GM18499 (cell line): Measurements from ENCODE around the gene SLC35E2B.

Experiments used
- ATAC-seq: cut with Tn5 transposase; IDR thresholded peaks from one replicate; pipeline ENCODE4 v1.9.1; 2021; ENCODE audit warnings: moderate number of reproducible peaks; ENCODE audit not compliant: insufficient read depth, unreplicated experiment

SLC35E2B gene

DNA sequence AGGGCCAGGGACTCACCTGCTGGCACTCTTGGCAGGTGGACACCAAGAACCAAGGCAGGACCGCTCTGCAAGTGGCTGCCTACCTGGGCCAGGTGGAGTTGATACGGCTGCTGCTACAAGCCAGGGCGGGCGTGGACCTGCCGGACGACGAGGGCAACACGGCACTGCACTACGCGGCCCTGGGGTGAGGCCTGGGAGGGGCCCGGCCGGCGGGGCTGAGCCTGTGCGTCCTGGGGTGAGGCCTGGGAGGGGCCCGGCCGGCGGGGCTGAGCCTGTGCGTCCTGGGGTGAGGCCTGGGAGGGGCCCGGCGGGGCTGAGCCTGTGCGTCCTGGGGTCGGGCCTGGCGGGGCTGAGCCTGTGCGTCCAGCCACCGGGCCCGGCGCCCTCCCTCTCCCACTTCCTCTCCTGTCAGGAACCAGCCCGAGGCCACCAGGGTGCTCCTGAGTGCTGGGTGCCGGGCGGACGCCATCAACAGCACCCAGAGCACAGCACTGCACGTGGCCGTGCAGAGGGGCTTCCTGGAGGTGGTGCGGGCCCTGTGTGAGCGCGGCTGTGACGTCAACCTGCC, 65.2 kb downstream of the SLC35E2B start:
- ATAC-seq = no peak

DNA sequence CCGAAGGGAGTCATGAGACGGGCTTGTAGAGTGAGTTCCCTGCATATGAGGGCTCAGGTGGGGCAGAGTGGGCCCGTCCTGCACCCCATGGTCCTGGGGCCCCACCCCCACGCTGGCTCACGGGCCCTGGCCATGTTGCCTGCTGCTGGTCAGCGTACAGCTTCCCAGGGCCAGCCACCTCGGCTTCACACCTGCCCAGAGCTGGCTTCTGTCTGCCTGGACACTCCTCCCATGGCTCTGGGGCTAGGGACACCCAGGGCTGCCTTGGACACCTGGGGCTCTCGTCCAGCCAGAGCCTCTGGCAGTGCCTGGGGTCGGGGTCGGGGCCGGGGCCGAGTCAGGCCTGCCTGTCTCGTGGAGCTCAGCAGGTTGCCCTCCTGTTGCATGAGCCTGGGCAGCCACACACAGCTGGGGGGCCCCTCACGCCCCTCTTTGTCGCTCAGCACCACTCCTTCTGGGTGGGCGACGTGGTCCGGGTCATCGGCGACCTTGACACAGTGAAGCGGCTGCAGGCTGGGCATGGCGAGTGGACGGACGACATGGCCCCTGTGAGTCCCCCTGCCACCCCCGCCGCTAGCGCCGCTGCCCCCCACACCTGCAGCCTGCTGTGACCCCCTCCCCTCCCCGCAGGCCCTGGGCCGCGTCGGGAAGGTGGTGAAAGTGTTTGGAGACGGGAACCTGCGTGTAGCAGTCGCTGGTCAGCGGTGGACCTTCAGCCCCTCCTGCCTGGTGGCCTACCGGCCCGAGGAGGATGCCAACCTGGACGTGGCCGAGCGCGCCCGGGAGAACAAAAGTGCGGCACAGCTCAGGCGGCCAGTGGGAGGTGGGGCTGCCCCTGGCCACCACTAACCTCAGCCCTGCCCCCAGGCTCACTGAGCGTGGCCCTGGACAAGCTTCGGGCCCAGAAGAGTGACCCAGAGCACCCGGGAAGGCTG, 66.1 kb downstream of the SLC35E2B start:
- ATAC-seq = no peak

DNA sequence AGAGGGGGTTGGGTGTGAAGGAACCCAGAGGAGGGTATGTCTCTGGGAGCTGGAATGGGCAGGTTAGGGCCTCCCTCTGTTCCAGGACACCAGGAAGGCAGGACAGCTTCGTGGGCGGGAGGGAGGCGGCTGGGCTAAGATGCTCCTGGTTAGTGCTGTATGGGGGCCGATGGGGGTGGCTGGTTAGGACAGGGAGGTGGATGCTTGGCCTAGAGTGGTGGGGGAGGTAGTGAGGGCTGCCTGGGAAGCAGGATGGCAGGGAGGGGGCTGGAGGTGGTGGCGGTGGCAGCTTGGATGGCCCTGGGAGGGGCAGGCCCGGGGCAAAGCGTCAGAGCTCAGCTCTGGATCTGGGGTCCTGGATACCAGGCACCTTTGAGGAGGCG, 66.8 kb downstream of the SLC35E2B start:
- ATAC-seq = no peak

DNA sequence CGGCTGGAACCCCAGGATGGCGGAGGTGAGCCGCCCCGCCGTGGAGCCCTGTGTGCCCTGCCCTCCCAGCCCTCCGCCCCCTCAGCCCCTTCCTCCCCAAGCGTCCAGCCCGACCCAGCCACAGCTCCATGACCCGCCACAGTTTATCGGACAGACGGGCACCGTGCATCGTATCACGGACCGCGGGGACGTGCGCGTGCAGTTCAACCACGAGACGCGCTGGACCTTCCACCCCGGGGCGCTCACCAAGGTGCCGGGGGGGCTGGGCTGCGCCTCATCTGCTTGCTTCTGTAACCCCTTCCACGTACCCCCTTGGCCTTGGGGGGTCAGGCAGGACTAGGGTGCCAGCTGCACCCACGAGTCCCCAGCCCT, 67.2 kb downstream of the SLC35E2B start:
- no peak for ATAC-seq

DNA sequence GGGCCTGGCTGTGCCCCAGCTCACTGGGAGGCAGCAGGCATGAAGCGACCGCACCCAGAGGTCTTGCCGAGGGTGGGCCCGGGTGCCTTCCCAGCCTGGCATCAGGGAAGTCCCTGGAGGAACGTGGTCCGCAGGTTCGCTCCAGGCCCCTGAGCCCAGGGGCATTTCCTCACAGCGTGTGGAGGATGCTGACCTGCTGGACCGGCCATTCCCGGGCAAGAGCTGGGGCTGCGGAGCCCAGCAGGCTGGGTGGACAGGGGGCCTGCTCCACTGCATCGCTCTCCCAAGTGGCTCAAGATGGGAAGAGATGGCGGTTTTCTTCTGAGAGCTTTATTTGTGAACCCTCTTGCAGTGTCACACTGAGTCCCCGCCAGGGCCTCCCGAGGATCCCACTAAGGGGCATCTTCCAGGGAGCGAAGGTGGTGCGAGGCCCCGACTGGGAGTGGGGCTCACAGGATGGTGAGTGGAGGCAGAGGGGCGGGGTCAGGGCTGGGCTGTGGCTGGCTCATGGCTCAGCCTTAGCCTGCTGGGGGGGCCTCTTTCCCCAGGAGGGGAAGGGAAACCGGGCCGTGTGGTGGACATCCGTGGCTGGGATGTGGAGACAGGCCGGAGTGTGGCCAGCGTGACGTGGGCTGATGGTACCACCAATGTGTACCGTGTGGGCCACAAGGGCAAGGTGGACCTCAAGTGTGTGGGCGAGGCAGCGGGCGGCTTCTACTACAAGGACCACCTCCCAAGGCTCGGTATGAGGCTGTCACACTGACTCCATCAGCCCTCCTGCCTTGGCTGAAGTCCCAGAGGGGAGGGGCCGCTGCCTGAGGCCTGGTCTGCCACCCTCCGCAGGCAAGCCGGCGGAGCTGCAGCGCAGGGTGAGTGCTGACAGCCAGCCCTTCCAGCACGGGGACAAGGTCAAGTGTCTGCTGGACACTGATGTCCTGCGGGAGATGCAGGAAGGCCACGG, 67.9 kb downstream of the SLC35E2B start:
- no peak for ATAC-seq

DNA sequence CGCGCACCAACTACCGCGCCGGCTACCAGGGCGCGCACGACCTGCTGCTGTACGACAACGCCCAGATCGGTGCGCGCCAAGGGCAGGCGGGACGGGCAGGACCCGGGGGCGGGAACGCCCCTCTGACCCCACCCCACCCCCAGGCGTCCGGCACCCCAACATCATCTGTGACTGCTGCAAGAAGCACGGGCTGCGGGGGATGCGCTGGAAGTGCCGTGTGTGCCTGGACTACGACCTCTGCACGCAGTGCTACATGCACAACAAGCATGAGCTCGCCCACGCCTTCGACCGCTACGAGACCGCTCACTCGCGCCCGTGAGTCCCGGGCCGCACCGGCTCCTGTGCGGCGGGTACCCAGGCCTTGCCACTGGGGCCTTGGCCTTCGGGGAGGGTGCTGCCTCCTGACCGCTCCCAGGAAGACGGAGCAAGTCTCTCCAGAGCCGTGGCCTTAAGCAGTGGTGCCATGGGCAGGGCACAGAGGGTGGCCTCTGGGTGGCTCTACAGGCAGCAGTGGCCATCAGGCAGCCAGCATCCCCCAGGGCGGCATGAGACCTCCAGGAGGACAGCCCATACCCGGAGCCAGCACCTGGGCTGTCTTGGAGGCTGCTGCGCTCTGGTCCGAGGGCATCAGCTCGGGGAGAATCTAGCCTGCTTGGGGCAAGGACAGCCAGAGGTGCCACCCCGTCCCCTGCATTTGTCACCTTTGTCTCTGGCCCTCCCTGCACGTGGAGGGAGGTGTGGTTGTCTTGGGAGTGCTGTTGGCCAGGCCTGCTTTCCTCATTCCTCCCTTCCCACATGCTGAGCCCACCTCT, 68.8 kb downstream of the SLC35E2B start:
- no peak for ATAC-seq

DNA sequence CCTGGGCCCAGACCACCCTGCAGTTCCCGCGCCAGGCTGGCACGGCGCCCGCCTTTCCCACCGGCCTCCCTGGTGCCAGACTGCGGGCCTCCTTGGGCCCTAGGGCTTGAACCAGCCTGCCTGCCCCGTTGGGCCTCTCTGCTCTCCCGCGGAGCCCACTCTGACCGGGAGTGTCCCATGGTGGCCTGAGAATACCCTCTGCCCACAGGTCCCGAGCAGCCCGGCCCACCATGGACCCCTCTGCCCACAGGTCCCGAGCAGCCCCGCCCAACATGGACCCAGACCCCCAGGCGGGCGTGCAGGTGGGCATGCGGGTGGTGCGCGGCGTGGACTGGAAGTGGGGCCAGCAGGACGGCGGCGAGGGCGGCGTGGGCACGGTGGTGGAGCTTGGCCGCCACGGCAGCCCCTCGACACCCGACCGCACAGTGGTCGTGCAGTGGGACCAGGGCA, 69.4 kb downstream of the SLC35E2B start:
- ATAC-seq = no peak

DNA sequence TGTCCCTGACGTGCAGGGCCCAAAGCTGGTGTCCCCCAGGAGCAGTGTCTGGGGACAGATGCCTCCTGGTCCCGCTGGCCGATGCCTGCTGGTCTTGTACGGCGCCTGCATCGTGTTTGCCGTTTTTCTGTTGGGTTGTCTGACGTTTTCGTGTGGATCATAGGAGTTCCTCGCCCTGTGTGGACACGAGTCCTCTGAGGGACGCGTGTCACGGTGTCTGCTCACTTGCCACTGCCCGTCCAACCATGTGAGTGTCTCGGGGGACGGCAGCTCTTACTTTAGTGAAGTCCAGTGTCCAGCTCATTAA, 69.9 kb downstream of the SLC35E2B start:
- no peak for ATAC-seq

DNA sequence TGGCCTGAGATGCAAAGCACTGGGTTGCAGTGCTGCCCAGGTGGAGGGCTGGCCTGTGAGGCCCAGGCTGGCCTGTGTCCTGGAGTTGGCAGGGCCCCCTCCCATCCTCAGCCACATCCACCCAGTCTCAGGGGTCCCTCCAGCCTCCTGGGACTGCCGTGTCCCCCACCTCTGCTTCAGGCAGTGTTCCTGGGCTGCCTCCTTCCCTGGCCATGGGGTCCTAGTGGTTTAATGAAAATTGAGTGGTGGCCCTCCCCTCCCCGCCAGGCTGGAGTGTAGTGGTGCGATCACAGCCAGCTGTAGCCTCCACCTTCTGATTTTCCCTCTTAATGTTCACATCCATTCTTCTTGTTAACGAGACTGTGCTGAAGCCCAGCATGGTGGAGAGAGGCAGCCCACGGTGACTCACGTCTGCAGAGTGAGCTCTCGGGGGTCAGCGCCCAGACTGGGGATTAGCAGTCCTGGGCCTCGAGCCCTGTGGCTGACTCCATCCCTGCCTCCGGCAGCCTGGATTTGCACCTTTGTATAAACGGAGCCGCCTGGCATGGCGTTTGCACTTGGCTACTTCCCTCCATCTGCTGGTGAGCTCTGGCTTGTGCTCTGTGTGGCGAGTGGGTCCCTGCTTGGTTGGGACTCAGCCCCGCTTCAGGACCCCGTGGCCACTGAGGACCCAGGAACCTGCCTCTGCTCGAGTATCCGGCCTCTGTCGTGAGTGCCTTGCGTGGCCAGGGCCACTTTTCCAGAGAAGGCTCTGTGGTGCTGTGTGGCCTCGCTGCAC, 70.4 kb downstream of the SLC35E2B start:
- no peak for ATAC-seq

DNA sequence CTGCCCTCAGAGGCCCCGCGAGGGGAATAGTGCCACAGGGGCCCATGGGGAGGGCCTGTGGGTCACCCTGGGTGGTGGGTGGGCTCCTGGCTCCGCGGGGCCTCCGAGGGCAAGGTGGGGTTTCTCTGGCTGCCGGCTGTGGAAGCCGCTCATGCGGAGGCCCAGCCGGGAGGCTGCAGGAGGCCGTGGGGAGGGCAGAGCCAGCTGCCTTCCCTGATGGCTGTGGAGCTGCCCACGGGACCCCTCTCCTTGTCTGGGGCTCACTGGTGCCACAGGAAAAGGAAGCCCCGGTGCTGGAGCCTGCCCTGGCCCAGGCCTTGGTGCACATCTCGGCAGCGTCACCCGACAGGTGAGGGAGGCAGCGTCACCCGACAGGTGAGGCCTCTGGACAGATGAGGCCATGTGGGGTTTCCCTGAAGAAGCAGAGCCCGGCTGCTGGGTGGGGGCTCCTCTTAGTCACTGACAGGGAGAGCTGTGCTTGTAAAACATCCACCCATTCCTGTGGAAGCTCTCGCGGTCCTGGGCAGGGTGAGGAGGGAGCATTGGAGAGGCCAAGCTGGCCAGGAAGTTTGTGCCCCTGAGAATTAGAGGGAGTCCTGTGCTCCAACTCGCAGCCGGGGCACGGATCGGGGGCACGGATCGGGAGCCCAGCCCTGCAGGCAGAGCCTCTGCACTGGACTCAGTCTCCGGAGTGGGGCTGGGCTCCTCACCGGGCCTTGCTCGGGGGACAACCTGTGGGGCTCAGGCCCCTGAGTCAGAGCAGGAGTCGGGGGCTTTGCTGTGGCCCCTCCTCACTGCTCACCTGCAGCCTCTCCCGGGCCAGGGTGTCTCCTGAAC, 71.2 kb downstream of the SLC35E2B start:
- no peak for ATAC-seq

DNA sequence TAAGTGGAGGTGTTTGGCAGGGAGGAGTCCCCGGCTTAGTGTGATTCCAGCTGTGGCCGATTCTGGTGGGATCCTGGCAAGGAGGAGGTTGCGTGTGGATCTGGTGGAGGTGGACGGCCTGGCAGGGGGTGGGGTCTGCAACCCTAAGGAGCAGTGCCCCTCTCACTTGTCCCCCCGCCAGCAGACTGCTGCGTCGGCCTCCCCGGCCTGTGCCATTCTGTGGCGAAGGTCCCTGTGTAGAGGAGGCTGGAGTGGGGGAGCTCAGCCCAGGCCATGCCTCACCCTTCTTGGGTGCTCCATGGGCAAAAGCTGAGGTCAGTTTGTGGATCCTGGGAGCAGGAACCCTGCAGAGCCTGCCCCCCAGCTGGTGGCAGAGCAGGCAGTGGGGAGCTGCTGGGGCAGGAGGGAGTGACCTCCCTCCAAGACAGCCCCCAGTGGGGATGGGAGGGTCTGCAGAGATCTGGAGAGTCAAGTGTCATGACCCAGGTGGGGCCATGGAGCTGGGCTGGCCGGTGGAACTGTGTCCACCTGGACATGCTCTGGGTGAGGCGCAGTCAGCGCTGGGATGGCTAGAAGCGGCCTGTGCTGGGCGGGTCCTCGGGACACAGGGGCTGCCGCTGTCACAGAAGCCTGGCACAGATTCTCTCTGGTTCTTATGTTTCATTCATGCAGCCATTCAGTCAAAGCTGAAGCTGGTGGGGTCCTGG, 72.0 kb downstream of the SLC35E2B start:
- ATAC-seq = no peak

DNA sequence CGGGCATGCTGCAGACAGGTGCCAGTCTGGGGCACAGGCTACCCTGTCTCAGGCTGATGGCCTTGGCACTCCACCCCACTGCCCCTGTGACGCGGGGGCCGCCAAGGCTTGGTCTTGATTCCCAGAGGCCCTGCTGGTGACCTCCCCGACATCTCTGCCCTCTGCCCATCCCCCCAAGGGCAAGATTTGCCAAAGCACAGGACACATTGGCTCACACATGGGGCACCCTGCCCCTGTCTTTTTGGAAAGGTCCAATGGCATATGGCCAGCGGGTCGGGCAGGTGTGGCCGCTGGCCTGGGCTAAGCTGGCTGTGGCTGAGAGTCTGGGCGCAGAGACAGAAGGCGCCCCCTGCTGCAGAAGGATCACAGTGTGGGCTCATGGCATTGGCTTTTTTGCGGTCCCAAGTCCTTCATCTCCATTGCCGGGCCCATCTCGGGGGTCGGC, 72.7 kb downstream of the SLC35E2B start:
- no peak for ATAC-seq

DNA sequence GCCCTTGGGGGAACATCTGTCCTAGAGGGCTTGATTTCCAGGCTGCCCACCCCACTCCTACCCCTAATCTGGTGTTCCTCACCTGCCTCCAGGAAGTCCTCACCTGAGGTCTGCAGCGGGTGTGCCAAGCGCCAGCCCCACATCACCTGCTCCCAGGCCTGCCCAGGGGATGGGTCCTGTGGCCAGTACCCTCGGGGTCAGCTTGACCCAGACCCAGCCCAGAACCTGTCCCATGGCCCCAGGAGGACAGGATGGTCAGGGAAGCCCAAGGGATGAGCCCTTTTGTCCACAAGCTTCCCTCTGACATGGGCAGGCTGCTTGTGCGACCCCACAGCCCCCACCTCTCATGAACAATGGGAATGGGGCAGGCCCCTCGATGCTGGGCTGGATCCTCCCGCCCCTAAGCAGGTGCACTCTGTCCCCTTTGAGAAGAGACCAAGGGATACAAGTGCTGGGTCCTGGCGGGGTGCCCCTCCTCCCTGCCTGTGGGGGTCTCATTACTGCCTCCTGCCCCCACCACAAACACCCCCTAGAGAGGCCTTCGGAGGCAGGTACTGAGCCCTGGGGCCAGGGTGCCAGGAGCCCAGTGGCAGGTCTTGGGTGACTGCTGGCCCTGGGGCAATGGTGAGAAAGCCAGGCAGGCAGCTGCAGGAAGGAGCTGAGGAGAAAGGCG, 74.1 kb downstream of the SLC35E2B start:
- no peak for ATAC-seq

DNA sequence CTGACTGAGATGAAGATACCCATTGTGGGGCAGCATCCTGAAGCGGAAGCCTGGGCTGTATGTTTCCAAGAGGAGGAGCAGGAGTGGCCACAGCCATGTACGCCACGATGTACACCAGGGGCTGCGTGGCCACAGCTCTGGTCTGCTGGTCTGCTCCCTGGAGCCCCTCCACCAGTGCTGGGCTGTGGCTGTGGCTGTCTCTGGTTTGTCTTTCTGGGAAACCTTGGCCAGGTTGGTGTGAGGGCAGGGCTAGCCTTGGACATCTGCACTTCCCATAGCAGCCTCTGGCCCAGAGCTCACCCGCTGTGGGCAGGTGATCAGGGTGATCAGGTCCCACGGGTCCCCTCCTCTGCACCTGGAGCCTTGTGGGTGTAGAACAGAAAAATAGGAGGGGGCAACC, 74.7 kb downstream of the SLC35E2B start:
- no peak for ATAC-seq

DNA sequence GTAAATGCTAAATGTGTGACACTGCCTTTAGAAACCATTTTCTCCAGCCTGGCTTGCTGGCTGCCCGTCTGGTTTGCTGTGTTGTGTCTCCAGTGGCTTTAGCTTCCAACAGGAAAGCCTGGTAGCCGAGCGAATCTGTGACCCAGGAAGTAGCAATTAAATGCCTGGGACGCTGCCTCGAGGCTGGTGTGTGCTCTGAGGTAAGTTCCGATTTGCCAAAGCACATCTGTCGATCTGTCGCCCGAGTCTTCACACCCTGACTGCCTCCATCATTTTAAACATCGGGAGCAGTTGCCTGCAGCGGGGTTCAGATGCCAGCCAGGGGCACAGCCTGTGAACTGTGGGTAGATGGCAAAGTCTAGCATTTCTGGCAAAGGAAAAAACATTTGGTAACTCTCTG, 75.1 kb downstream of the SLC35E2B start:
- ATAC-seq = no peak

DNA sequence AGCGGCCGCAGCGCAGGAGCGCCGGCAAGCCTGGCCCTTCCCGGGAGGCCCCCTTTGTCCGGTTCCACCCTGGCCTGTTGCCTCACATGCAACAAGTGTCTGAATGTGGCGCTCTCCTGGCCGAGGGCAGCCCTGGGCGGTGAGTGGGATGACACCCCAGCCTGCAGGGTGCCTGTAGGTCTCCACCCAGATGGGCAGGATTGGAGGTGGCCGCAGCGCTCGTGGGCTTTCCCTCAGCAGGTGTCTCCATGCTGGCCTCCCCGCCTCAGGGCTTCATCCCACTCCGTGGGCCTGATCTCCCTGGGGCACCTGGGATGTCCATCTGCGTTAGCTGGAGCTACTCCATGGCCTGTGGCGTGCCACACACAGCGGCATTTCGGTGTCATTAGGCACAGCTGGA, 75.8 kb downstream of the SLC35E2B start:
- no peak for ATAC-seq

DNA sequence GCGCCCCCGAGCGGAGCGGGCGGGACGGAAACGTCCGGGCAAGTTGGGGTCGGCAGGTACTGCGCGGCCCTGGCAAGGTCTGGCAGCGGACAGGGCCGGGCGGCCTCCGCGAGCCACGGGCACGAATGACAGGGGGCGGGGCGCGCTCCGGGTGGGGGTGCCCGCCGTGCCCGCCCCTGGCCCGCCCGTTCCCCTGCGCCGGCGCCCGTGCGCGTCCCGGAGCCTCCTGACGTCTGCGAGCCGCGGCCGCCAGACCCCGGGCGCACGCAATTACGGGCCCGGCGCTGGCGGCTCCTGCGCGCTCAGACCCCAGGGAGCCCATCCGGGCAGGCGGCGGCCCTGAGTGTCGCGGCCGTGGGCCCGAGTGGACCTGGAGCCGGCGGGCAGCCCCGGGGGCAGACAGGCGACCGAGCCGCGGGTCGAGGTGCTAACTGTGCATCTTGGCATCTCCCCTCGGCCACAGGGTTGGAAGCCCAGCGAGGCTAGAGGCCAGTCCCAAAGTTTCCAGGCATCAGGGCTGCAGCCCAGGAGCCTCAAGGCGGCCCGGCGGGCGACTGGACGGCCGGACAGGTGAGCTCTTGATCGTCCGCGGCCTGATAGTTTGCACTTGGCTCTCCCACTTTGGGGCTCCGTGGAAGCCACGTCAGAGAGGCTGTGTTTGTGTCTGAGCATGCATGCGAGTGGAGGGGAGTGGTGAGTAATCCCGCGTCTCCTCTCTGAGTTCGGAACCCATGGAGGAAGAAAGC, 76.4 kb downstream of the SLC35E2B start:
- ATAC-seq = no peak
